AG08395 (cell line): ENCODE results near the gene RGS2.

Experiments
- DNase-seq: peaks from one replicate; pipeline ENCODE4 v3.0.0; 2012; ENCODE audit warnings: mixed read lengths, low spot score

Gene RGS2

DNA sequence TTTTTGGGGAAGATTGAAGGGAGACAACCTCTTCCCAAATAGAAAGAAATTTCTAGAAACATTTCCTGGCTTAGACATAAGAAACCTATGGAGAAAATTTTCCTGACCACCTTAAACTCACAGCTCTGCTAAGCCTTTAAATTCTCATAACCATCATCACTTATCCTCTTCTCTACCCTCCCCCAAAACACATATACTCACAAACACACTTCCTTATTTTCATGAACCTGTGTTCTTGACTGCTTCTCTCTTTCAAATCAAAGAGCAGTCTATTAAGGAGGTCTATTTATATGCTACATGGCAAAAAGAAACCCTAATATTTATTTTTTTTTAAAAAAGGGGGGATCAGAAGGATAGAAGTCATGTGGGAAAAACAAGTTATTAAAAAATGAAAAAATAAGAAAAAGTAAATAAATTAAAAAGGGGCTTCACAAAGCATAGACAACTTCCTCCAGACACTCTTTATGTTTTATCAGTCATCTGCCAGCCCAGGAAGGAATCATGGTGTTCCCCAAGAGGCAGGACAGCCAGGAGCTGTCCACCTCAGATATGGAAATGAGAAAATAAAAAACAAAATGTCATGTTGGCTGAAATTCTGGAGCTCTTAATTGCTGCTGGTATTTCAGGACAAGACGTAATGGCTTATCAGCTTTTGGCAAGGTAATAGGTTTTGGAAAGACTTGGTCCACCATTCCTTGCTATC, 12.8 kb upstream of the RGS2 start:
- DNase-seq, result no peak

DNA sequence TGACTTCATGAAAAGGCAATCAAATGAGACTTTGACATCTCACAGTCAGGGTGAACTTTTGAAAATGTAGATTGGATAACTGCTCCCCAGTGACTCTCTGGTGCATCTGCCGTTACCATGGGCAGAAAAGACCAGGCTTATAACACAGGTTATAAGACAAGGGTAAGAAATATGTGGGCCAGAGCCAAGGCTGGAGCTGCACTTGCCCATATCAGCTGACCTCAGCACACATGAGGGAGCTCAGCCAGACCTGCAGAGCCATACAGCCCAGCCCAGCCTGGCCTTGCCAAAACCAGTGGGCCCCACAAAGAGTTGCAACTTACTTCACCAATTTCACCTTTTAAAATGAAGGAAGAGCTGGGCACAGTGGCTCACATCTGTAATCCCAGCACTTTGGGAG, 11.7 kb upstream of the RGS2 start:
- DNase-seq, result no peak

DNA sequence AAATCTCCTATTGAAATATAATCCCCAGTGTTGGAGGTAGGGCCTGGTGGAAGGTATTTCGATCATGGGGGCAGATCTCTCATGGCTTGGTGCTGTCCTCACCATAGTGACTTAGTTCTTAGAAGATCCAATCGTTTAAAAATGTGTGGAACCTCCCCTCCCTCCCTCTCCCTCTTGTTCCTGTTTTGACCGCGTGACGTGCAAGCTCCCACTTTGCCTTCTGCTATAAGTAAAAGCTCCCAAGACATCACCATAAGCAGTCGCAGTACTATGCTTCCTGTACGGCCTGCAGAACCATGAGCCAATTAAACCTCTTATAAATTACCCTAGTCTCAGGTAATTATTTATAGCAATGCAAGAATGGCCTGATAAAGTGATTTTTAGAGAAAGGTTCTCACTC, 10.9 kb upstream of the RGS2 start:
- DNase-seq, result no peak

DNA sequence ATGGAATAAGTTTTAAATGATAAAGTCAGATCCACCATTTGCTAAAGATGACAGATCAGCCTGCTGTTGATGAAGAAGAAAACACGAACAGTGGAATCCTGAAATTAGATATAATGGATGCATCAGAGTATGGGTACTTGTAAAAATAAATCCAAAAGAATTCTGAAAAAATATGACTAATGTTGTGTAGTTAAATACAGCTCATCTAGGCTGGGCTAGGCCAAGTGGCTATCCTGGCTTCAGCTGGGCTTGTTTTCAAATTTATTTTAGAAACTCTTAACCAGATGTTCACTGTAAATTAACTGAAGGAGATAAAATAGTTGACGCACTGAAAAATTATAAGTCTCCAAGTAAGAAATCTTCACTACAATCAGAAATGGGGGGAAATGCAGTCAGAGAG, 7.4 kb upstream of the RGS2 start:
- peak; percentile 36 for DNase-seq

DNA sequence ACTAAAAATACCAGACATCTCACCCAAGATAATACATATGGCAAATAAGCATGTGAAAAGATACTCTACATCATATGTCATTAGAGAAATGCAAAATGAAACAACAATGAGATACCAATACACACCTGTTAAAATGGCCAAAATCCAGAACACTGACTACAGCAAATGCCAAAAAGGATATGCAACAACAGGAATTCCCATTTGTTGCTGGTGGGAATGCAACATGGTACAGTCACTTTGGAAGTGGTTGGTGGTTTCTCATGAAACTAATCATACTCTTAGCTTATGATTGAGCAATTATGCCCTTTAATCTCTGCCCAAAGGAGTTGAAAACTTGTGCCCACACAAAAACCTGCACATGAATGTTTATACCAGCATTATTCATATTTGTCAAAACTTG, 6.4 kb upstream of the RGS2 start:
- no peak for DNase-seq

DNA sequence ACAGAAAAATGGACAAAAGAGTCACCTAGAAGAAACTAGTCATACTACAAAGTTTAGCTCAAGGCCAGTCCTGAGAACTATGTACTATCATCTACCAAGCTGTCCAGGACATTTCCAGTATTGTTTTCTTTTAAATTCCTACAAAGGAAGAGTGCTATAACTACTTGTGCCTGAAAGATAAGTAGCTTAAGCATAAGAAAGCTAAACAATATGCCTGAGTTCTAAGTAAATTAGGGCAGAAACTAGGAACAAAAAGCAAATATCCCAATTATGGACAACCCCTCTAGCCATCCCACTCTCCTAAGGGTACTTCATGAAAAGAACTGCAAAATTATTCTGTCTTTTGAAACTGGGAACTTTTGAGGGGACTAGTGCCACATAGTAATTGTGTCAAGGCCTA, 5.3 kb upstream of the RGS2 start:
- no peak for DNase-seq

DNA sequence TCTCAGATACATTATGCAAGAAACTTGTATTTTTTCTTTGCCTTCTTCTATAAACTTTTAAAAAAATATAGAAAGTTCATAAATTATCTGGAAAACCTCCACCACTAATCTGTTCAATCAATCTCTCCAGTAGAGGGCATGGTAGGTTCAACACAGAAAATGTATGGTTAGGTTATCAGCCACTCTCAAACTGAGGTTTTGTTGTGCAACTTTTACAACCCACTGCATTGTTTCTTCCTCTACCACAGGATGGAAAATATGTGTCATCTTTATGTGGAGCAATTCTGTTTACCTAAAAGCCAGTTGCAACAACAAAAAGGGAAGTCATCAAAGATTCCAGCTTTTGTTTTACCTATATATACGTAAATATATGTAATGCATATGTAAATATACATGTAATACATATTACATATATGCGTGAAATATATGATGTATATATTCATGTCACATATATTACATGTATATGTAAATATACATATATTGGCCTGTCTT, 3.0 kb upstream of the RGS2 start:
- DNase-seq, result peak; percentile 80

DNA sequence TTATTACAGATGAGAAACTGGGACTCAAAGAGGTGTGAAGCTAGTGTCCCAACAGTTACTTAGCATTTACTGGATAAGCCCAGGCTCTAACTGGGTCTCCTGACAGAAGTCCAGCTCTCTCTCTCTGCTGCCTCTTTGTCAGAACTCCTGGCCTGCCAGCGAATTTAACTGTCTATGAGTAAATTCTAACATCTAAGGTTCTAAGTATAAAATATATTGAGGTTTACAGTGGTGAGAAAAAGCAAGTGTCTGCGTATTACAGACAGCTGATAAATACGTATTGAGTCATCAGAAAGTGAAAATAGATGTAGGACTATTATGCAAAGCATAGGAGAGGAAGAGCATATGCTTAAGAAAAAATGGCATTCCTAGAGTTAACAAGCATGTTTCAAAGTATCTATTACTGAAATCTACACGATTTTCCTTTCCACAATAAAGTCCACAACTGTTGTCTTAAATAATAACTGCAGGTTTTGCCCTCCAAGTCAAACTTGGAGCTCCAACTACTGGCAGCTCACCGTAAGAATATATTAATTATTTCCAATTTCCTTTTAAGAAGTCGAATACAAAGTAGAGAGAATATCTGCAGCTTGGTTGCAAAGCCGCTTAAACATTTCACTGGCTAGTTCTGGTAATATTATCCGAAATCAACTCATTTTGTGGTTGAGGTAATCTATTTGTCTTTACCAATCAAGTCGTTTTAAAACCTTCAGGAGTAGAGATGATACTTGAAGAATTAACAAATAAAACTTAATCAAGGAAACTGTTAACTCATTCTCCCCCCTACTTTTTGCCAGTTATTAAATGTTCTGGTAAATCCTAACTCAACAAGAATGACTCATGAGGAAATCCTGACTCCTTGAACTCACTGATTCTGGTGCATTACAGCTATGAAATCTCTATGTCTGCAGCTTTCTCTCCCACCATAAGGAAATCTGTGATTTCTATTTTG, 1.4 kb upstream of the RGS2 start:
- DNase-seq, result peak; percentile 21

DNA sequence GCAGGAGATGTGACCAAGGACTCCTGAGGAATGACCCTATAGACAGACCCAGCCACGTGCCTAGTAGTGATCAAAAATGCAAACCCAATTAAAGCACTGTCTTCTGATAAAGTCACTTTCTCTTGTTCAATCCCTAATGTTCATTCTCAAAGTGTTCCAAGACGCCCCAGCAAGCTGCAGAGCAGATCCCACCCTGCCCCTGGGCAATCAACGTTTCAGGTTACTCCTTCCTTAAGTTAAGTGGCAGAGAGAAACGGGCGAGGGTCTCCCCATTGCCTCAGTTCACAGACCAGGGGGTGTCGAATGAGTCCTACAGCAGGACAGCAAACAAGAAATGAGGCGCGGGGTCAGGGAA, 699 bp upstream of the RGS2 start:
- no peak for DNase-seq

DNA sequence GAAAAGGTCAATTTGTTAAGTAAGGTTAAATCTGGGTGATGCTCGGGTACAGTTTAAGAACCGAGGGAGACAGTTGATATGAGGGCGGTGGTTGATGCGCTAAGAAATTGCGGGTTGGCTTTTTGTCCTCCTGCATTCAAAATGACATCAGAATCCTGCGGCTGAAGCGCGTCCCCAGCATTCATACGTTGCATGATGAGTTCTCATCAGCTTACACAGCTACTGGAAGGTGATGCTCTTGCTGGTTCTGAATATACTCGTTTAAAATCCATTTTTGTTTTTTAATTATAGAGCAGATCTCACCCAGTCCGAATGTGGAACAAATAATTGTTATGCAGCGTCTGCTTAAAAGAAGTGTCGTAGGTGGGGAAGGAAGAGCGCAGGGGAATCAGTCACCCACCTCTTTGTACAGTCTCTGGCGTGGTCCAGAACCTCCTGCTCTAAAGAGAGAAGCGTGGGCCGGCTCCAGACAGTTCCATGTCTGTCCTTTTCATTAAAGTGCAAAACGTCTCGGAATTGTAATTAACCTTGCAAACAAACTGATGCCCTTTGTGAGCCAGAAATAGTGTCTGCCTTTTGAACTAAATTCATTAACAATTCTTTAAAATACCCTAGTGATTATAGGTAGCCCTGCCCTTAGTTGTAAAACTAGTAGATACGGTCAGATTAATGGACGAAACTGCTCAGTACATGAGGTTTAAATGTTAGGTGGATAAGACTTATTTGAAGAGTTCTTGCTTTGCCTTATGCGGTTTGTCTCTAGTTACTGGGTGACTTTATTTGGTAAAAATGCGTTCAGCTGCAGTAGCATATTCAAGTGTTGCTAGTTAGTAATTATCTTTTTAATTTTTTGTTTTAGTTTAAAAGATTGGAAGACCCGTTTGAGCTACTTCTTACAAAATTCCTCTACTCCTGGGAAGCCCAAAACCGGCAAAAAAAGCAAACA, 741 bp downstream of the RGS2 start:
- DNase-seq, result peak; percentile 53

DNA sequence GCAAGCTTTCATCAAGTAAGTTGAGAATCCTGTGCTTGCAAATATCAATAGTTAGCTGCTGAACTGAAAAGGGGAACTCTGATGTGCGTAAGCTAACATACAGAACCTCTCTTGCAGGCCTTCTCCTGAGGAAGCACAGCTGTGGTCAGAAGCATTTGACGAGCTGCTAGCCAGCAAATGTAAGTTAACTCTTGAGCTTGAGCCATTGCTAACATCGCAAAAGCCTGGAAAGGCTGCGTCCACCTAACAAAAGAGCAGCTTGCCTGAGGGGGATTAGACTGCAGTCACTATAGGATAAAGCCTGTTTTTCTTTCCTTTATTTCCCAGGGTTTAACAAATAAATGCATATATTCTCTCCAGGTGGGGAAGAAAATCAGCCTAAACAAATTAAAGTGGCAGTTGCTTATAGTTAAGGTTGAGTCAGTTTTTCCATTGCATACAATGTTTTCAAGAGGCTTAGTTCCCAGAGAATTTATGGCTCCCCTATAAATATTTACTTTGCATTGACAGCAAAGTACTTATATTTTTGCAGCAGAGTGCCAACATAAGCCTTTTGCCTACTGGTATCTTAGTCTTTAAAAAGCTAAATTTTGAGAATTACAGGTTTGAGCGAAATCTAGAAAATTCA, 1.5 kb downstream of the RGS2 start:
- no peak for DNase-seq

DNA sequence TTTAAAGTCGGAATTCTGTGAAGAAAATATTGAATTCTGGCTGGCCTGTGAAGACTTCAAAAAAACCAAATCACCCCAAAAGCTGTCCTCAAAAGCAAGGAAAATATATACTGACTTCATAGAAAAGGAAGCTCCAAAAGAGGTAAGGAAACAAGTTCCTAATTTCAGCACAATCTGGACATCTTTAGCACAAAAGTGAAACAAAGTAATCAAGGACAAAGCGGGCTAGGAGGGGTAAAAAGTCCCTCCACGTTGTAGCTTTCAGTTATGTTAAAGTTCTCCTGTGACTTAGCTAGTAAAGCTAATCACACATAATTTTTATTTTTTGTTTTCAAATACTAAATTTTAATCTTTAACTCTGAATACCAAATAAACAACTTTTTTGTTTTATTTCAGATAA, 2.2 kb downstream of the RGS2 start:
- DNase-seq, result no peak

DNA sequence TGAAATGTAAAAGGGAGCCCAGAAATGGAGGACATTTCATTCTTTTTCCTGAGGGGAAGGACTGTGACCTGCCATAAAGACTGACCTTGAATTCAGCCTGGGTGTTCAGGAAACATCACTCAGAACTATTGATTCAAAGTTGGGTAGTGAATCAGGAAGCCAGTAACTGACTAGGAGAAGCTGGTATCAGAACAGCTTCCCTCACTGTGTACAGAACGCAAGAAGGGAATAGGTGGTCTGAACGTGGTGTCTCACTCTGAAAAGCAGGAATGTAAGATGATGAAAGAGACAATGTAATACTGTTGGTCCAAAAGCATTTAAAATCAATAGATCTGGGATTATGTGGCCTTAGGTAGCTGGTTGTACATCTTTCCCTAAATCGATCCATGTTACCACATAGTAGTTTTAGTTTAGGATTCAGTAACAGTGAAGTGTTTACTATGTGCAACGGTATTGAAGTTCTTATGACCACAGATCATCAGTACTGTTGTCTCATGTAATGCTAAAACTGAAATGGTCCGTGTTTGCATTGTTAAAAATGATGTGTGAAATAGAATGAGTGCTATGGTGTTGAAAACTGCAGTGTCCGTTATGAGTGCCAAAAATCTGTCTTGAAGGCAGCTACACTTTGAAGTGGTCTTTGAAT, 2.9 kb downstream of the RGS2 start:
- no peak for DNase-seq

DNA sequence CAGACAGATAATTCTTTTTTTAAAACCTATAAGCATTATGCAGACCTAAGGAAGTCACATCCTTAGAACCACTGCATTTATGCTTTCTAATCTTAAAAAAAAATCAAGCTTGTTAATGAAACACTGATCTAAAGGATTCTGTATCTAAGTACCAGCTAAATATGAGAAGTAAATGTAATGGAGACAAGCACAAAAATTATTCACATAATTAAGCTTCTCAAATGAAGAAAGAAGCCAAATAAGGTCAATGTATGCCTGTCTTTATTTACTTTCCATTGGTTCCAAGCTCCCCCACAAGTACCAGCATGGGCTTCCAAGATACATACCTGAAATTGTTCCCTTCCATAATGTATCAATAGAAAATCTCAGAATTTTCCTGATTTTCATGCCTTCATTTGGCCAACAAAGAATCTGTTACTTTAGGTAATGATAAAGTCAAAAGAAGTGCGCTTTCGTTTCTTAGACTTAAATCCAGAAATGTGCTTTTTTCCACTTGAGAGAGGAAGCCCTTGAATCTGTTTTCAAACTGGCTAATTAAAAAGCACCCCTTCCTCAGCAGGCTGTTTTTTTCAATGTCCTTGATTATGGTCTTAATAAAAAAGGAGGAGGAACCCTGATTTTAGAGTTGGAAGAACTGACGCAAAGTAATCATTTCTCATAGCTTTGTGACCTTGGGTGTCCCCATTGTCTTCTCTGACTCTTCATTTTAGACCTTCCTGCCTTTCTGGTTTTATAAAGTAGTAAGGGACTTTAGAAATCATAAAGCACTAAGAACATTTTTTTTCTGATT, 3.8 kb downstream of the RGS2 start:
- no peak for DNase-seq

DNA sequence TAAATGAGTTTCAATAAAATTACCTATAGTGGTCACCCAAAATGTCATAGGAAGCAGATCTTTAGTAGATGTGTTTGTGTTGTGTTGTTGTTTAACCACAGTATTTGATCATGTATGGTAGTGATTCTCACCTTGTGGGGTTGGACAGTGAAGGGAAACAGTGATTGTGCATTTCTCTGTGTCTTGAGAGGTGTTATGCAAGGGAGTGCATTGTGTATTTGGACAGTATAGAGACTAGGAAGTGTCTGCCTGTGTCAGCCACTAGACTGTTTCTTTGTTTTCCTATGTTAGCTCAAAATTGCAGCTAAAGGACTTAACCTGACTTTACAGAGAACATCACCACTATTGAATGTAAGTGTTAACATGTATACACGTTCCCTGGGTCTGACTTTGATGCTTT, 6.0 kb downstream of the RGS2 start:
- no peak for DNase-seq

DNA sequence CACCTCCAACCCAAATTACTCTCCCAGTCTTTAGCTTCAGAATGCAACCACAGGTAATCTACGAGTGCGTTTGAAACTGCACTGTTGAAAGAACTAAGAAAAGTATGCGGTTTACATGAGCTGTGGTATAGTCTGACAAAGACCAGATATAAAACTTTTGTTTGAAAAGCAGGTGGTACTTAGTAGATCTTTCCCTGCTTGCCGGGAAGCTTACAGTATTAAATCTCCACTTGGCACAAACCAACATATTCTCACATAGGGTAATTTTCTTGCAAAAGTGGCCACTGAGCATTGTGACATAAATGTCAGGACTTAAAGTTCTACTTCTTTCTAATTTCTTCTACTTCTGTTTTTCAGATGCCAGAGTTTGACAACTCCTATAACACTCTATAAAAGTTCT, 8.4 kb downstream of the RGS2 start:
- no peak for DNase-seq

DNA sequence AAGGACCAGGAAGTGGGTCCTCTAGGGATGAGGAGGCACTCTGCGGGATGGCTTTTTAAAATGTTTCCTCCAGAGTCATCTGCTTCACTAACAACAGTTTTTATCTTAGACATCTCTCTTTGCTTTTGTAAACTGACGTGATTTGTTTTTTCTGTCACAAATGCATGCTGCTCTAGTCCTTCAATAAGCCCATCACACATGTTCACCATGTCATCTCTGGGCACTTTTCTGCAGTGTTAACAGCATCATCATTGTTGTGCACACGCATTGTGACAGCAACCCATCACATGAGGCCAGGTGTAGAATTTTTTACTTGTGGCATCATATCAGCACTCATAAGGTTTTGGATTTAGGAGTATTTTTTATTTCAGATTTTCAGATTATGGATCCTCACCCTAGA, 12.5 kb downstream of the RGS2 start:
- no peak for DNase-seq

DNA sequence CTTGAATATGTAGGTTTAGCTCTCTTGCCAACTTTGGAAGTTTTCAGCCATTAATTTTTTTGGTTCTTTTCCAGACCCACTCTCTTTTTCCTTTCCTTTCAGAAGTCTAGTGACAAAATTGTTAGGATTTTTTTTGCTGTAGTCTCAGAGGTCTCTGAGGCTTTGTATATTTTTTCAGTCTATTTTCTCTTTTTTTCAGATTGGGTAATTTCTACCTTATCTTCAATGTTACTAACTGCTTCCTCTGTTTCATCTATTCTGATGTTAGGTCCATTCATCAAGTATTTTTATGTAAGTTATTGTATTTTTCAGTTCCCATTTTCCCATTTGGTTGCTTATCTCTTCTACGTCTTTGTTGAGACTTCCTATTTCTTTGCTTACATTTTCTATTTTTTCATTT, 15.7 kb downstream of the RGS2 start:
- DNase-seq, result no peak

DNA sequence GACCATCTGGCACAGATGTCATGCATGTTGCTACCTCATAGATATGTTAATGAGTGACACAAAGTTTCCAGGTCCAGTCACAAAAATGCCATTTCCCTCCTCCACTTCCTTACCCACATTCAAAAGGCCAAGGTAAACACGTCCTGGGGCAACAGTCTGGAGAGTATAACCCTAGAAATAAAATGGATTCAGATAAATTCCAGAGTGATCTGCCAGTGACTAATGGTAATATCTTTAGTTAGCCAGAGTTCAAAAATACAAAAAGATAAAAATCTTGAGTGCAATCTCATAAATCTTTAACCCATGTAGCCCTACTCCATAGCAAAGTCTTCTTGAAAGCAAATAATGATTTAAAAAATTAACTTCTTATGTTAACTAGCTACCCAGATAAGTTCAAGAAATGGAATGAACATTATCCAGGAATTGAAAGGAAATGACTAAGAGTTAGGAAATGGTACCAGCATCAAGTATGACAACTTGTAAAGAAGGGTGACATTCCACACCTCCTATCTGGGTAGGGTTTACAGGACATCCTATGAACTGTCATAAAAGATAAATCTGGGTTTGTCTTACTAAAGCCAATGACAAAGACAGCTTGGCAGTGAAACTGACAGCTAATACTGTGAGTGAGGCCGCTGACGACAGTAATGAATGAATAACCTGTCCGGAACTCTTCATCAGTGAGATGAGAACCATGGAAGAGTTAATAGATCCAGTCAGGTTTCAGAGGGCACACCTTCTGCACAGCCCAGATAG, 18.1 kb downstream of the RGS2 start:
- DNase-seq, result no peak
